ENCODE data around the gene ALDOC.

The ALDOC gene

GRCh38 chr17:28597606-28598383, 21.1 kb upstream of the ALDOC start:
- Histone ChIP-seq H3K27me3 (ENCODE audit: control insufficient read depth, low read length) (no peaks in the 10 kb centered on the region), H3K4me2 (ENCODE audit: low read length) (peak overlapping the region; percentile 89), H3K79me2 (ENCODE audit: control insufficient read depth, low read length) (peaks cover 49% of the 10 kb centered on the region), H3K4me3 (ENCODE audit: low read length) (peak overlapping the region; percentile 100), H4K20me1 (ENCODE audit: control insufficient read depth, insufficient read depth, low read depth, low read length) (0 out of 2 replicates have a peak, but pooled peaks cover 5% of the 10 kb centered on the region), H3K4me1 (ENCODE audit: control insufficient read depth, low read length) (peaks cover 24% of the 10 kb centered on the region), H3K9me3 (ENCODE audit: control insufficient read depth, insufficient read depth, low read length) (no peaks in the 10 kb centered on the region), H3K27ac (ENCODE audit: low read depth, low read length) (peak overlapping the region; percentile 78), H3F3A (ENCODE audit: control insufficient read depth, insufficient read depth) (peaks cover 15% of the 10 kb centered on the region), H3K9me2 (replicated peaks; ENCODE audit: control insufficient read depth, low read length) (no peaks in the 10 kb centered on the region), H3K36me3 (ENCODE audit: control insufficient read depth, low read length) (peaks cover 40% of the 10 kb centered on the region)
- no peak for TF ChIP-seq EZH2phosphoT487 (IDR thresholded peaks at IDR 0.05; ENCODE audit: borderline replicate concordance, low read length)
- TF ChIP-seq, protein P1, sequence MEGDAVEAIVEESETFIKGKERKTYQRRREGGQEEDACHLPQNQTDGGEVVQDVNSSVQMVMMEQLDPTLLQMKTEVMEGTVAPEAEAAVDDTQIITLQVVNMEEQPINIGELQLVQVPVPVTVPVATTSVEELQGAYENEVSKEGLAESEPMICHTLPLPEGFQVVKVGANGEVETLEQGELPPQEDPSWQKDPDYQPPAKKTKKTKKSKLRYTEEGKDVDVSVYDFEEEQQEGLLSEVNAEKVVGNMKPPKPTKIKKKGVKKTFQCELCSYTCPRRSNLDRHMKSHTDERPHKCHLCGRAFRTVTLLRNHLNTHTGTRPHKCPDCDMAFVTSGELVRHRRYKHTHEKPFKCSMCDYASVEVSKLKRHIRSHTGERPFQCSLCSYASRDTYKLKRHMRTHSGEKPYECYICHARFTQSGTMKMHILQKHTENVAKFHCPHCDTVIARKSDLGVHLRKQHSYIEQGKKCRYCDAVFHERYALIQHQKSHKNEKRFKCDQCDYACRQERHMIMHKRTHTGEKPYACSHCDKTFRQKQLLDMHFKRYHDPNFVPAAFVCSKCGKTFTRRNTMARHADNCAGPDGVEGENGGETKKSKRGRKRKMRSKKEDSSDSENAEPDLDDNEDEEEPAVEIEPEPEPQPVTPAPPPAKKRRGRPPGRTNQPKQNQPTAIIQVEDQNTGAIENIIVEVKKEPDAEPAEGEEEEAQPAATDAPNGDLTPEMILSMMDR (IDR thresholded peaks at IDR 0.05; ENCODE audit: low read depth, low read length, poor library complexity, severe bottlenecking), result no peak

DNA sequence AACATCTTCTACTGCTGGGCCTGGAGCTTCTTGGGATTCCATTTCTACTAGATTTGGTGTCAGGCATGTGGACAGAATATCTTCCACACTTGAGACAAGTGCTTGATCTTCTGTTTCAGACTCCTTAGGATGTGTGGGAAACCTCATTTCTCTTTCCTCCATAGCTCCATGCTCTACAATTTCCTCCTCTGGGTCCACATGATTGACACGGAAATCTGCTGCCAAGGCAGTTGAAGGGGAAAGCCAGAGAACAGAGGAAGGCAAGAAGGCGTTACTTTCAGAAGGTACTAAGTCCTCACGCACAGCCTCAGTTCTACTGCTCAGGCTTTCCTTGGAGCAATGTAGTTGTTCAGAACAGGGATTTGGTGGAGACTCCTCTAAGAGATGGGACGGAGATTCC, 15.6 kb upstream of the ALDOC start:
- peaks cover 2% of the 10 kb centered on the region for H3K4me1 ChIP-seq (ENCODE audit: control insufficient read depth, low read length)
- peaks cover 67% of the 10 kb centered on the region for H3K79me2 ChIP-seq (ENCODE audit: control insufficient read depth, low read length)
- 0 out of 2 replicates have a peak, but pooled peaks cover 5% of the 10 kb centered on the region for H4K20me1 ChIP-seq (ENCODE audit: control insufficient read depth, insufficient read depth, low read depth, low read length)
- H3F3A ChIP-seq (ENCODE audit: control insufficient read depth, insufficient read depth), result no peaks in the 10 kb centered on the region
- H3K27ac ChIP-seq (ENCODE audit: low read depth, low read length), result no peak overlapping the region
- H3K4me2 ChIP-seq (ENCODE audit: low read length), result no peak overlapping the region
- no peaks in the 10 kb centered on the region for H3K9me2 ChIP-seq (replicated peaks; ENCODE audit: control insufficient read depth, low read length)
- H3K9me3 ChIP-seq (ENCODE audit: control insufficient read depth, insufficient read depth, low read length), result no peaks in the 10 kb centered on the region
- H3K27me3 ChIP-seq (ENCODE audit: control insufficient read depth, low read length), result no peaks in the 10 kb centered on the region
- H3K36me3 ChIP-seq (ENCODE audit: control insufficient read depth, low read length), result peaks cover 74% of the 10 kb centered on the region
- TF ChIP-seq, protein P1 (IDR thresholded peaks at IDR 0.05; ENCODE audit: low read depth, low read length, poor library complexity, severe bottlenecking), result no peak
- TF ChIP-seq EZH2phosphoT487 (IDR thresholded peaks at IDR 0.05; ENCODE audit: borderline replicate concordance, low read length), result no peak
- no peak overlapping the region for H3K4me3 ChIP-seq (ENCODE audit: low read length)

GRCh38 chr17:28585851-28586250, 9.2 kb upstream of the ALDOC start:
- Histone ChIP-seq H3K4me1 (ENCODE audit: control insufficient read depth, low read length) (no peaks in the 10 kb centered on the region), H3K4me3 (ENCODE audit: low read length) (no peak overlapping the region), H3K79me2 (ENCODE audit: control insufficient read depth, low read length) (peaks cover 16% of the 10 kb centered on the region; the same call in 1 of the 2 replicates), H3F3A (ENCODE audit: control insufficient read depth, insufficient read depth) (peaks cover 2% of the 10 kb centered on the region; the same call in 1 of the 2 replicates), H3K9me2 (replicated peaks; ENCODE audit: control insufficient read depth, low read length) (no peaks in the 10 kb centered on the region), H3K36me3 (ENCODE audit: control insufficient read depth, low read length) (peaks cover 89% of the 10 kb centered on the region), H3K9me3 (ENCODE audit: control insufficient read depth, insufficient read depth, low read length) (no peaks in the 10 kb centered on the region), H3K4me2 (ENCODE audit: low read length) (no peak overlapping the region), H4K20me1 (ENCODE audit: control insufficient read depth, insufficient read depth, low read depth, low read length) (no peaks in the 10 kb centered on the region), H3K27me3 (ENCODE audit: control insufficient read depth, low read length) (no peaks in the 10 kb centered on the region), H3K27ac (ENCODE audit: low read depth, low read length) (no peak overlapping the region)
- TF ChIP-seq, protein P1 (IDR thresholded peaks at IDR 0.05; ENCODE audit: low read depth, low read length, poor library complexity, severe bottlenecking), result no peak
- no peak for TF ChIP-seq EZH2phosphoT487 (IDR thresholded peaks at IDR 0.05; ENCODE audit: borderline replicate concordance, low read length)
